PC-3 (cell line): ENCODE results near the gene WSCD2. TPM values are rescaled to one million over a fixed set of nuclear protein-coding genes. Genes with fewer than 3 reads are reported as not detected.

Source experiments
- ATAC-seq: fragments of 200-7000 bp; cut with Tn5 transposase; 2 replicates; pipeline ENCODE4 v1.9.1; 2020; ENCODE audit warnings: mild to moderate bottlenecking, moderate library complexity
- Bru-seq: library from RNA; stranded (reverse); fragments of 400-500 nt; gene quantifications from one replicate; lab custom pipeline; 2021; lab: Mats Ljungman, UMichigan
- BruChase-seq, 2 experiments: library from RNA; stranded (reverse); fragments of 400-500 nt; gene quantifications; one replicate each; lab custom pipeline; 2021; lab: Mats Ljungman, UMichigan
- BruUV-seq: library from RNA; stranded (reverse); fragments of 400-500 nt; replicated peaks from 2 replicates; lab custom pipeline; 2021; lab: Mats Ljungman, UMichigan
- CTCF ChIA-PET: fragments of 300-600 bp; sonication (Branson Sonifier 250); formaldehyde crosslinking; loops from one replicate; lab custom pipeline; 2022; ENCODE audit warnings: antibody characterized with exemption; lab: Charles Lee
- POLR2A ChIA-PET: fragments of 300-600 bp; sonication (Branson Sonifier 250); formaldehyde crosslinking; loops from one replicate; lab custom pipeline; 2022; ENCODE audit warnings: antibody characterized with exemption; ENCODE audit not compliant: unreplicated experiment; lab: Charles Lee
- DNase-seq: peaks from one replicate; pipeline ENCODE4 v3.0.0-alpha.2; 2015
- H2AFZ ChIP-seq: fragments of 300-600 bp; sonication (generic); 2 replicates; pipeline ENCODE4 v1.6.0; 2016; ENCODE audit warnings: antibody characterized with exemption, low read length
- H3F3A ChIP-seq: fragments of 300-600 bp; sonication (generic); one replicate; pipeline ENCODE4 v1.6.0; 2017; ENCODE audit warnings: antibody characterized with exemption, low read length, control low read depth, mild to moderate bottlenecking; ENCODE audit not compliant: unreplicated experiment
- H3K27ac ChIP-seq: fragments of 300-600 bp; sonication (generic); 2 replicates; pipeline ENCODE4 v1.5.1; 2016; ENCODE audit warnings: mild to moderate bottlenecking, low read length
- H3K27me3 ChIP-seq: fragments of 300-600 bp; sonication (generic); 2 replicates; pipeline ENCODE4 v1.6.1; 2016; ENCODE audit warnings: low read length, mixed read lengths
- H3K36me3 ChIP-seq: fragments of 300-600 bp; sonication (generic); 2 replicates; pipeline ENCODE4 v1.6.1; 2016; ENCODE audit warnings: low read depth, mixed run types, low read length, mixed read lengths
- H3K4me1 ChIP-seq: fragments of 300-600 bp; sonication (generic); 2 replicates; pipeline ENCODE4 v1.5.1; 2016; ENCODE audit warnings: low read length; ENCODE audit not compliant: insufficient read depth
- H3K4me2 ChIP-seq: fragments of 300-600 bp; sonication (generic); 2 replicates; pipeline ENCODE4 v1.6.0; 2016; ENCODE audit warnings: low read length
- H3K4me3 ChIP-seq: fragments of 300-600 bp; sonication (generic); 2 replicates; pipeline ENCODE4 v1.5.1; 2016; ENCODE audit warnings: mild to moderate bottlenecking, low read length, mixed read lengths
- H3K79me2 ChIP-seq: fragments of 300-600 bp; sonication (generic); 2 replicates; pipeline ENCODE4 v1.6.1; 2017; ENCODE audit warnings: low read length, mixed read lengths
- H3K9ac ChIP-seq: fragments of 300-600 bp; sonication (generic); 2 replicates; pipeline ENCODE4 v1.6.0; 2016; ENCODE audit warnings: mild to moderate bottlenecking, low read length
- H3K9me2 ChIP-seq: fragments of 300-600 bp; sonication (generic); replicated peaks from 2 replicates; pipeline ENCODE4 v1.6.1; 2016; ENCODE audit warnings: mixed run types, low read length, mixed read lengths
- H3K9me3 ChIP-seq: fragments of 300-600 bp; sonication (generic); 2 replicates; pipeline ENCODE4 v1.6.1; 2016; ENCODE audit warnings: low read length, mixed read lengths
- H4K20me1 ChIP-seq: fragments of 300-600 bp; sonication (generic); 2 replicates; pipeline ENCODE4 v1.6.1; 2016; ENCODE audit warnings: low read length, mixed read lengths
- CTCF ChIP-seq: fragments of 300-600 bp; sonication (generic); conservative IDR thresholded peaks from 2 replicates; pipeline ENCODE4 v1.5.1; 2017; ENCODE audit warnings: antibody characterized with exemption, low read depth, mild to moderate bottlenecking, low read length
- EZH2 ChIP-seq: fragments of 300-600 bp; sonication (generic); IDR thresholded peaks from one replicate; pipeline ENCODE4 v1.6.1; 2017; ENCODE audit warnings: antibody characterized with exemption, mild to moderate bottlenecking, low read length; ENCODE audit not compliant: unreplicated experiment
- EZH2phosphoT487 ChIP-seq: fragments of 300-600 bp; sonication (generic); IDR thresholded peaks from 2 replicates; pipeline ENCODE4 v1.6.1; 2018; ENCODE audit warnings: mild to moderate bottlenecking, antibody characterized with exemption, low read length, borderline replicate concordance
- intact Hi-C: fragments of 100-400 bp; cut with micrococcal nuclease; formaldehyde crosslinking; loops from 2 replicates; pipeline ENCODE4 v1.9.0; 2023
- long read RNA-seq: library from polyadenylated mRNA; unstranded; transcript quantifications from one replicate; pipeline ENCODE4 v2.0.0, GENCODE V29; 2021; ENCODE audit not compliant: unreplicated experiment
- total RNA-seq: library from RNA; depleted of rRNA; stranded (reverse); fragments of >200 nt; gene quantifications from 2 replicates; pipeline ENCODE4 v1.2.3, GENCODE V29; 2014; rRNA removed

The WSCD2 gene
- not detected in 2 replicates for total RNA-seq
- percentile 1 among the genes with signal in this experiment for Bru-seq, nascent RNA
- percentile 1 among the genes with signal in this experiment for BruChase-seq, experiment 1, labeled RNA remaining after a 6-hour chase
- BruChase-seq, experiment 2, labeled RNA remaining after a 2-hour chase = percentile 5 among the genes with signal in this experiment
- long read RNA-seq = 0 reads

- peak within 1 kb of the TSS; percentile 64 for H2AFZ ChIP-seq
- H3F3A ChIP-seq = no peaks in the 10 kb centered on the region
- no peaks in the 10 kb centered on the region for H3K36me3 ChIP-seq
- ChIA-PET CTCF (no interaction called here), POLR2A (no interaction called here)
- H3K4me3 ChIP-seq = peak within 1 kb of the TSS; percentile 54
- H3K9me2 ChIP-seq = no peaks in the 10 kb centered on the region
- no peaks in the 10 kb centered on the region for H3K4me1 ChIP-seq
- no TSS peak for BruUV-seq
- H3K27ac ChIP-seq = no peak within 1 kb of the TSS
- H3K79me2 ChIP-seq = no peaks in the 10 kb centered on the region
- TF ChIP-seq EZH2 (no peak), EZH2phosphoT487 (no peak), CTCF (no peak)
- no peak within 1 kb of the TSS for H3K9ac ChIP-seq
- no peaks in the 10 kb centered on the region for H3K9me3 ChIP-seq
- peak; percentile 30 for DNase-seq
- ATAC-seq = peak; percentile 74
- peaks cover 90% of the 10 kb centered on the region for H3K27me3 ChIP-seq
- intact Hi-C loops = no loop called here
- peak within 1 kb of the TSS; percentile 77 for H3K4me2 ChIP-seq
- no peaks in the 10 kb centered on the region for H4K20me1 ChIP-seq
These were observed at the start of gene WSCD2 for GRCh38 chr12:108129017-108129812. WSCD2 (plus strand) TSS chr12:108129288; CDS start chr12:108195833, 66,545 bp downstream.

GRCh38 chr12:108079721-108080120 lies 49.4 kb upstream of the WSCD2 start:
- no TSS peak for BruUV-seq
- H3K79me2 ChIP-seq = no peaks in the 10 kb centered on the region
- no peak overlapping the region for H2AFZ ChIP-seq
- no peaks in the 10 kb centered on the region for H3K36me3 ChIP-seq
- intact Hi-C loops = no loop called here
- no peaks in the 10 kb centered on the region for H4K20me1 ChIP-seq
- no peaks in the 10 kb centered on the region for H3F3A ChIP-seq
- H3K9ac ChIP-seq = no peak overlapping the region
- no peaks in the 10 kb centered on the region for H3K4me1 ChIP-seq
- no peak for TF ChIP-seq CTCF
- TF ChIP-seq EZH2phosphoT487 = no peak
- no peak for TF ChIP-seq EZH2
- ChIA-PET POLR2A (no interaction called here), CTCF (no interaction called here)
- H3K9me3 ChIP-seq = no peaks in the 10 kb centered on the region
- DNase-seq (no peak), ATAC-seq (no peak)
- no peak overlapping the region for H3K4me2 ChIP-seq
- H3K27me3 ChIP-seq = peaks cover 26% of the 10 kb centered on the region
- no peak overlapping the region for H3K27ac ChIP-seq
- H3K4me3 ChIP-seq = no peak overlapping the region
- H3K9me2 ChIP-seq = no peaks in the 10 kb centered on the region

- BruUV-seq = no TSS peak
- POLR2A ChIA-PET = no interaction called here
- Histone ChIP-seq H3K9me3 (no peaks in the 10 kb centered on the region), H3K4me2 (no peak overlapping the region), H3K27ac (no peak overlapping the region), H3K79me2 (no peaks in the 10 kb centered on the region), H3K4me1 (no peaks in the 10 kb centered on the region), H3F3A (no peaks in the 10 kb centered on the region), H3K9ac (no peak overlapping the region), H4K20me1 (no peaks in the 10 kb centered on the region), H2AFZ (no peak overlapping the region), H3K36me3 (no peaks in the 10 kb centered on the region), H3K9me2 (no peaks in the 10 kb centered on the region), H3K27me3 (peaks cover 20% of the 10 kb centered on the region), H3K4me3 (no peak overlapping the region)
- TF ChIP-seq CTCF (no peak), EZH2 (no peak), EZH2phosphoT487 (no peak)
- intact Hi-C loops = no loop called here
- DNase-seq (no peak), ATAC-seq (no peak)
- CTCF ChIA-PET = no interaction called here
These were observed 48.7 kb upstream of the WSCD2 start for GRCh38 chr12:108080363-108080762.
